ENCODE results near the gene OR5M3.
A peak's percentile ranks its signal among the peaks of the same experiment; 100 is the strongest.

OR5M3 gene
- total RNA-seq: 0 reads per million in 2 donors

GRCh38 chr11:56473252-56473651, at the start of gene OR5M3:
Gene OR5M3 (minus strand): TSS chr11:56473352. CDS start chr11:56470497, 2,855 bp downstream.
- DNase-seq: no peak

GRCh38 chr11:56522008-56522407, 48.9 kb upstream of the OR5M3 start:
- DNase-seq: no peak

- no peak for DNase-seq
Observed at GRCh38 chr11:56513280-56513679, 40.1 kb upstream of the OR5M3 start.

GRCh38 chr11:56509439-56509838, 36.3 kb upstream of the OR5M3 start:
- DNase-seq: no peak

- peak; percentile 13 for DNase-seq
Observed at GRCh38 chr11:56497010-56497409, 23.9 kb upstream of the OR5M3 start.

GRCh38 chr11:56495117-56495516, 22.0 kb upstream of the OR5M3 start:
- no peak for DNase-seq

GRCh38 chr11:56491270-56491669, 18.1 kb upstream of the OR5M3 start, which contains the start of gene OR5M8:
Gene OR5M8 (minus strand): TSS chr11:56491370. CDS start chr11:56491370, 0 bp downstream.
- DNase-seq: no peak

- DNase-seq: no peak
Observed at GRCh38 chr11:56486801-56487200, 13.6 kb upstream of the OR5M3 start.

GRCh38 chr11:56474729-56475235, 1.6 kb upstream of the OR5M3 start:
- no peak for DNase-seq

- DNase-seq: no peak
Observed at GRCh38 chr11:56457076-56457475, 16.1 kb downstream of the OR5M3 start.

- DNase-seq: no peak
Observed at GRCh38 chr11:56453521-56453920, 19.6 kb downstream of the OR5M3 start.
